Measurements from ENCODE around the gene CMTM4.

- TF ChIP-seq, protein P1, sequence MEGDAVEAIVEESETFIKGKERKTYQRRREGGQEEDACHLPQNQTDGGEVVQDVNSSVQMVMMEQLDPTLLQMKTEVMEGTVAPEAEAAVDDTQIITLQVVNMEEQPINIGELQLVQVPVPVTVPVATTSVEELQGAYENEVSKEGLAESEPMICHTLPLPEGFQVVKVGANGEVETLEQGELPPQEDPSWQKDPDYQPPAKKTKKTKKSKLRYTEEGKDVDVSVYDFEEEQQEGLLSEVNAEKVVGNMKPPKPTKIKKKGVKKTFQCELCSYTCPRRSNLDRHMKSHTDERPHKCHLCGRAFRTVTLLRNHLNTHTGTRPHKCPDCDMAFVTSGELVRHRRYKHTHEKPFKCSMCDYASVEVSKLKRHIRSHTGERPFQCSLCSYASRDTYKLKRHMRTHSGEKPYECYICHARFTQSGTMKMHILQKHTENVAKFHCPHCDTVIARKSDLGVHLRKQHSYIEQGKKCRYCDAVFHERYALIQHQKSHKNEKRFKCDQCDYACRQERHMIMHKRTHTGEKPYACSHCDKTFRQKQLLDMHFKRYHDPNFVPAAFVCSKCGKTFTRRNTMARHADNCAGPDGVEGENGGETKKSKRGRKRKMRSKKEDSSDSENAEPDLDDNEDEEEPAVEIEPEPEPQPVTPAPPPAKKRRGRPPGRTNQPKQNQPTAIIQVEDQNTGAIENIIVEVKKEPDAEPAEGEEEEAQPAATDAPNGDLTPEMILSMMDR (IDR thresholded peaks at IDR 0.05) = no peak
- TF ChIP-seq POLR2A (IDR thresholded peaks at IDR 0.05) = no peak
These were observed 77.8 kb downstream of the CMTM4 start for GRCh38 chr16:66618588-66619375.
